Mucosa of descending colon (tissue), 3 donors: ENCODE results near the gene ROCK1. TPM values are rescaled to one million over a fixed set of nuclear protein-coding genes. Genes with fewer than 3 reads are reported as not detected.
A peak's percentile ranks its signal among the peaks of the same experiment; 100 is the strongest.

Source experiments
- ATAC-seq: fragments of 200-7000 bp; cut with Tn5 transposase; one replicate; pipeline ENCODE4 v1.9.1; 2020; ENCODE audit warnings: mild to moderate bottlenecking, moderate library complexity
- DNase-seq, 3 donors: peaks; one replicate each; pipeline ENCODE4 v3.0.0-alpha.2; 2020
- H3K36me3 ChIP-seq: fragments of 200-600 bp; one replicate; pipeline ENCODE4 v1.8.0; 2021; ENCODE audit warnings: low read depth, mild to moderate bottlenecking
- H3K4me1 ChIP-seq: fragments of 200-600 bp; one replicate; pipeline ENCODE4 v1.8.0; 2021; ENCODE audit warnings: low read depth, mild to moderate bottlenecking
- H3K4me3 ChIP-seq: fragments of 200-600 bp; one replicate; pipeline ENCODE4 v1.8.0; 2021; ENCODE audit warnings: mild to moderate bottlenecking
- H3K9me3 ChIP-seq: fragments of 200-600 bp; one replicate; pipeline ENCODE4 v1.8.0; 2021; ENCODE audit warnings: mild to moderate bottlenecking
- intact Hi-C, 2 donors: fragments of 100-400 bp; cut with DNase I in 1 of 2; cut with micrococcal nuclease in 1 of 2; formaldehyde crosslinking; loops; one replicate each; pipeline versions ENCODE4 v1.11.0 to v1.11.1; 2022; cut with DNase I, micrococcal nuclease
- total RNA-seq, 3 donors: library from RNA; stranded (reverse); fragmentation: NEBNext Ultra II Directional in 2 of 3; extraction: Animal tissue kit (Norgen Biotek cat#: 25700) in 2 of 3; gene quantifications; one replicate each; pipeline versions ENCODE4 v1.2.1 to v1.2.4, GENCODE V29; 2021 to 2023
- TF ChIP-seq, protein P1 (sequence below): fragments of 200-600 bp; IDR thresholded peaks from one replicate; pipeline ENCODE4 v1.8.0; 2022; ENCODE audit warnings: antibody characterized with exemption, mild to moderate bottlenecking
- donor health status: DM: no; HTN: no; CAD: no; lungs with moderate emphysema.
- donor health status: DM: no; HTN: no; CAD: no.
- donor health status: DM: no; HTN: yes; CAD: no.

The ROCK1 gene
- total RNA-seq, 3 donors from 2014 or later, result 33.0 to 57.3 (median 34.1) TPM

DNA sequence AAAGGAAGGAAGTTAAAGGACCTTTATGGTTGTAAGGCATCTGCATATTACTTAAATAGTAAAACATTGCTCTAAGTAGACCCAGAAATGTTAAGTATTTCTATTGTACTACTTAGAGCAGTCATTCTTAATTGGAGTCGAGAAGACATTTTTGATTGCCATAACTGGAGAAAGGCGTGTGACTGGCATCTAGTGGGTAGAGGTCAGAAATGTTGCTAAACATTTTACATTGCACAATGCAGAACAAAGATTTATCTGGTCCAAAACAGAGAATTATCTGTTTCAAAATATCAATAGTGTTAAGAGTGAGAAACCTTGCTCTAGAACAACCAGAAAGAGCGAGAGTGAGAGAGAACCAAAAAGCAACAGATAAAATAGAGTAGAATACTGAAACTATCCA lies 23.3 kb upstream of the ROCK1 start:
- no peaks in the 10 kb centered on the region for H3K4me1 ChIP-seq
- no peak overlapping the region for H3K4me3 ChIP-seq
- intact Hi-C loops, result no loop called here
- DNase-seq (peak in 1 of 3 donors; percentile 21), ATAC-seq (peak; percentile 31)
- no peaks in the 10 kb centered on the region for H3K36me3 ChIP-seq
- TF ChIP-seq, protein P1, sequence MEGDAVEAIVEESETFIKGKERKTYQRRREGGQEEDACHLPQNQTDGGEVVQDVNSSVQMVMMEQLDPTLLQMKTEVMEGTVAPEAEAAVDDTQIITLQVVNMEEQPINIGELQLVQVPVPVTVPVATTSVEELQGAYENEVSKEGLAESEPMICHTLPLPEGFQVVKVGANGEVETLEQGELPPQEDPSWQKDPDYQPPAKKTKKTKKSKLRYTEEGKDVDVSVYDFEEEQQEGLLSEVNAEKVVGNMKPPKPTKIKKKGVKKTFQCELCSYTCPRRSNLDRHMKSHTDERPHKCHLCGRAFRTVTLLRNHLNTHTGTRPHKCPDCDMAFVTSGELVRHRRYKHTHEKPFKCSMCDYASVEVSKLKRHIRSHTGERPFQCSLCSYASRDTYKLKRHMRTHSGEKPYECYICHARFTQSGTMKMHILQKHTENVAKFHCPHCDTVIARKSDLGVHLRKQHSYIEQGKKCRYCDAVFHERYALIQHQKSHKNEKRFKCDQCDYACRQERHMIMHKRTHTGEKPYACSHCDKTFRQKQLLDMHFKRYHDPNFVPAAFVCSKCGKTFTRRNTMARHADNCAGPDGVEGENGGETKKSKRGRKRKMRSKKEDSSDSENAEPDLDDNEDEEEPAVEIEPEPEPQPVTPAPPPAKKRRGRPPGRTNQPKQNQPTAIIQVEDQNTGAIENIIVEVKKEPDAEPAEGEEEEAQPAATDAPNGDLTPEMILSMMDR, result no peak
- no peaks in the 10 kb centered on the region for H3K9me3 ChIP-seq

DNA sequence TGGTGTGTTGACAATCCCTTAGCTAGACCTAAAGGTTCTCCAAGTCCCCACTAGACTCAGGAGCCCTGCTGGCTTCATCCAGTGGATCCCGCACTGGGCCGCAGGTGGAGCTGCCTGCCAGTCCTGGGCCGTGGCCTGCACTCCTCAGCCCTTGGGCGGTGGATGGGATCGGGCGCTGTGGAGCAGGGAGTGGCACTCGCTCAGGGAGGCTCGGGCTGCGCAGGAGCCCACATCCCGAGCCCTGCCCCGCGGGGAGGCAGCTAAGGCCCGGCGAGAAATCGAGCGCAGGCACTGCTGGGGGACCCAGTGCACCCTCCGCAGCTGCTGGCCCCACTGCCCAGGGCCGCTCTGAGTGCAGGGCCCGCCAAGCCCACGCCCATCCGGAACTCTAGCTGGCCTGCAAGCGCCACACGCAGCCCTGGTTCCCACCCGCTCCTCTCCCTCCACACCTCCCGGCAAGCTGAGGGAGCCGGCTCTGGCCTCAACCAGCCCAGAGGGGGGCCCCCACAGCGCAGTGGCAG lies 20.8 kb upstream of the ROCK1 start:
- Histone ChIP-seq H3K9me3 (no peaks in the 10 kb centered on the region), H3K4me3 (no peak overlapping the region), H3K4me1 (no peaks in the 10 kb centered on the region), H3K36me3 (no peaks in the 10 kb centered on the region)
- TF ChIP-seq, protein P1, result no peak
- ATAC-seq (no peak), DNase-seq (no peak)
- intact Hi-C loops, result no loop called here

DNA sequence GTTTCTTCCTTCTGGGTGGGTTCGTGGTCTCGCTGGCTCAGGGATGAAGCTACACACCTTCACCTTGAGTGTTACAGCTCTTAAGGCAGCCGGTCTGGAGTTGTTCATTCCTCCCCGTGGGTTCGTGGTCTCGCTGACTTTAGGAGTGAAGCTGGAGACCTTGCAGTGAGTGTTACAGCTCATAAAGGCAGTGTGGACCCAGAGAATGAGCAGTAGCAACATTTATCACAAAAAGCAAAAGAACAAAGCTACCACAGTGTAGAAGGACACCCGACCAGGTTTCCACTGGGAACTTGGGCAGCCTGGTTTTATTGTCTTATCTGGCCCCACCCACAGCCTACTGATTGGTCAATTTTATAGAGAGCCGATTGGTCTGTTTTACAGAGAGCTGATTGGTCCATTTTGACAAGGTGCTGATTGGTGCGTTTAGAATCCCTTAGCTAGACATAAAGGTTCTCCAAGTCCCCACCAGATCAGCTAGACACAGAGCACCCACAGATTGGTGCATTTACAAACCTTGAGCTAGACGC lies 20.1 kb upstream of the ROCK1 start:
- H3K36me3 ChIP-seq, result no peaks in the 10 kb centered on the region
- DNase-seq, result no peak
- TF ChIP-seq, protein P1, result no peak
- intact Hi-C loops, result no loop called here
- H3K4me1 ChIP-seq, result no peaks in the 10 kb centered on the region
- H3K4me3 ChIP-seq, result no peak overlapping the region
- H3K9me3 ChIP-seq, result no peaks in the 10 kb centered on the region
- ATAC-seq, result no peak

DNA sequence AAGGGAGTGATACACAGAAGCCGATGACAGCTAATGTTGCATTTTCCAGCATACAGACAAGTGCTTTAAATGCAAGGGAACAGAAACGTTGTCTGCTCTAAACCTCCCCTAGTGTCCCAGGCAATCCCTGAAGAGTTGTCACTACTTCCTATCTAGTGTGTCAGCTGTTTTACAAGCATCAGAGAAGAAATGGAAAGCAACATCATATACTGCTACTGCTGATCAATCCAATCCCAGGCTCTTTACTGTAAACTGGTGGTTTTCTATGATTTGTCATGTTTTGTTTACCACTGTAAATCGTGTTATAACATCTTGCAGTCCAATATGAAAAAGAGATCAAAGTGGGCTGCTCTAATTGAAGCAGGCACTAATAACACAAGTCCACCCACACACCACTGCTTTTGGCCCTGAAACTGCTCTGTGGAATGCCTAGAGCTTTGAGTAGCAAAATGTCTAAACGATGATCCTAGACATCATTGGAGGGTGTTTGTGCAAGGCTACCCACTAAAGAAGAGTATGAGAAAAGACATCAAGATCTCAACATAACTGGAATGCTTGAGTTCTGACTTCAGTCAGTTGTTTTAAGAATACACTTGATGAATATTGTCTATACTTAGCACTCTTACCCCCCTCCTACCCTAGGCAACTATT lies 18.1 kb upstream of the ROCK1 start:
- DNase-seq (no peak), ATAC-seq (no peak)
- Histone ChIP-seq H3K4me1 (no peaks in the 10 kb centered on the region), H3K4me3 (no peak overlapping the region), H3K9me3 (no peaks in the 10 kb centered on the region), H3K36me3 (no peaks in the 10 kb centered on the region)
- TF ChIP-seq, protein P1, result no peak
- intact Hi-C loops, result loop anchor here in 1 of 2 donors (10.0 kb wide), 1 partner anchor 55 kb away; no protein-coding TSS in a partner anchor

DNA sequence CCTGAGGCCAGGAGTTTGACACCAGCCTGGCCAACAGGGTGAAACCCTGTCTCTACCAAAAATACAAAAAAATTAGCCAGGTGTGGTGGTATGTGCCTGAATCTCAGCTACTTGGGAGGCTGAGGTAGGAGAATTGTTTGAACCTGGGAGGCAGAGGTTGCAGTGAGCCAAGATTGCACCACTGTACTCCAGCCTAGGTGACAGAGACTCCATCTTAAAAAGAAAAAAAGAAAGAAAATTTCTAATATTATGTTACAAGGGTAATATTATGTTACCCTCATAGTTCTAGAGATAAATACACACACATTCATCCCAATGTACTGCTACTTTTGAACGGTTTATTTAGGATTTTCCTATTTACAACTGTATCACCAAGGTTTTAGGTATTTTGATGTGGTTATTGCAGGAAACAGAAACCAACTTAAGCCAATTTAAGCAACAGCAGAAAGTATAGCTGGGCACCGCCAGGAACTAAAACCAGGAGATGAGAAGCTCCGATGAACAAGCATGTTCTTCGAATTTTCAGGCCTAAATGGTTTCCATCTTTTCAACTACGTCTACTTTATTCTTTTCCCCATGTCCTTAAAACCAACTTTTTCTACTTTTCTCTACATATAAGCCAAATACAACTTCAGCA lies 11.8 kb upstream of the ROCK1 start:
- H3K9me3 ChIP-seq, result no peaks in the 10 kb centered on the region
- H3K36me3 ChIP-seq, result no peaks in the 10 kb centered on the region
- TF ChIP-seq, protein P1, result no peak
- ATAC-seq (no peak), DNase-seq (no peak)
- intact Hi-C loops, result loop anchor here in 1 of 2 donors (10.0 kb wide), 1 partner anchor 61 kb away; no protein-coding TSS in a partner anchor
- no peaks in the 10 kb centered on the region for H3K4me1 ChIP-seq
- no peak overlapping the region for H3K4me3 ChIP-seq
